HTERT RPE-1 (cell line): ENCODE results near the gene FBXO39.
"Not testable (repeated sequence)": the region's sequence is repeated elsewhere in the genome, so short reads cannot be mapped to it uniquely, and the experiment has no call there.

Experiments used
- in situ Hi-C: fragments of 300-500 bp; cut with MboI; formaldehyde crosslinking; loops from 4 replicates; pipeline ENCODE4 v1.14.3; 2020; ENCODE audit warnings: low sequenced_read_pairs

FBXO39 gene

DNA sequence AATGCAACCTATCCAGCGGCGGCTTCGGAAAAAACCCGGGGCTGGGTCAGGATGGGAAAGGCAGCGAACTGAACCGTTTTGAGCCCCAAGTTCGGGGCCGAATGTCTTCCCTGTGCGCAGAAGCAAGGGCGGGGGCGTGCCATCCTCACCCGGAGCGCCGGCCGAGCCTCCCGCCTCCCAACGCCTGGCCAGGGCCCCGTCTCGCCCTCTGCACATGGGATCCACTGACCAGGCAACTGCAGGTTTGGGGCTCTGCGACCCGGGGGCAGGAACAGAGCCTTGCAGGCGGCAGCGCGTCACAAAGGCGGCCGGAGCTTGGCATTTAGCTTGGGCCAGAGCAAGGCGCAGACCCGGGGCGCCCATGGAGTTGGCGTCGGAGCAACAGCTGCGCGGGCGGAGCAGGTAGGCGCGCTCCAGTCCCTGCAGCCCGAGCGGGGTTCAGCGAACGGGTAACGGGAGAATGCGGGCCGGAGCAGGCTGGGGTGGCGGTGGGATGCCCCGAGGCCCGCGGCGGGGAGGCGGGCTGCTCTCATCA lies at the start of gene FBXO39:
TSS of gene FBXO39 (plus strand) at position 345 of the 535 bp plus-strand sequence. CDS start 3,654 bp downstream, outside the sequence.
- in situ Hi-C loops = no loop called here

DNA sequence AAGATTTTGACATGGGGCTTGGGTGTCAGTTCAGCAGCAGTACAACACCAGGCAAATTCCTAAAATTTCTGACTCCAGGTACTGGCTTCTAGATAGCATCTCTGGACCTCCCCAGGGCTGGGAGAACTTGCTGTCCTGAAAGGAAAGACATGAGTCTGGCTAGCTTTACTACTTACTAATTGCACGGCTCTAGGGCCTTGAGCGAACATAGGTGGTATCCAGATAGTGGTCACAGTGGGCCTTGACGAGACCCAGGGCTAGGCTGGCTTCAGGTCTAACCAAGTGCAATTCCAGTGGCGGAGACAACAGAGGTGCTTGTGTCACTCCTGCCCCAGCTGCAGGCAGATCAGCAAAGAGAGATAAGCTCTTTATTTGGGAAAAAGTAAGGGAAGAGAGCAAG lies 46.5 kb upstream of the FBXO39 start:
- in situ Hi-C loops = no loop called here

DNA sequence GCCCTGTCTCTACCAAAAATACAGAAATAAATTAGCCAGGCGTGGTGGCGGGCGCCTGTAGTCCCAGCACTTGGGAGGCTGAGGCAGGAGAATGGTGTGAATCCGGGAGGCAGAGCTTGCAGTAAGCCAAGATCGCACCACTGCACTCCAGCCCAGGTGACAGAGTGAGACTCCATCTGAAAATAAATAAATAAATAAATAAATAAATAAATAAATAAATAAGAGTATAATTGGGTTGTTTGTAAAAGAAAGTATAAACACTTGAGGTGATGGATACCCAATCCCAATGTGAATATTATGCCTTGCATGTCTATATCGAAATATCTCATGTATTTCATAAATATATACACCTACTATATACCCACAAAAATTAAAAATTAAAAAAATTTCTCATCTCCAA lies 29.4 kb upstream of the FBXO39 start:
- in situ Hi-C loops = not testable (repeated sequence)

DNA sequence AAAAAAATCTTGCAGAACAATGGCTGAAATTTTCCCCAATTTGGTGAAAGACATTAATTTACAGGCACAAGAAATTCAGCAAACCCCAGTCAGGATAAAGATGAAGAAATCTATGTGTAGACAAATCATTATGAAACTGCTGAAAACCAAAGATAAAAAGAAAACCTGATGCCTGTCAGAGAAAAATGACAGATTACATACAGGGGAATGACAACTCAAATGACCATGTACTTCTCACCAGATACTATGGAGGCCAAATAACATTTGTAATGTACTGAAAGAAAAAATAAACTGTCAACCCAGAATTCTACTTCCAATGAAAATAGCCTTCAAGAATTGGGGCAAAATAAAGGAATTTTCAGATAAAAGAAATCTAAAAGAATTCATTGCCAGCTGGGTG lies 27.4 kb upstream of the FBXO39 start:
- in situ Hi-C loops = no loop called here

DNA sequence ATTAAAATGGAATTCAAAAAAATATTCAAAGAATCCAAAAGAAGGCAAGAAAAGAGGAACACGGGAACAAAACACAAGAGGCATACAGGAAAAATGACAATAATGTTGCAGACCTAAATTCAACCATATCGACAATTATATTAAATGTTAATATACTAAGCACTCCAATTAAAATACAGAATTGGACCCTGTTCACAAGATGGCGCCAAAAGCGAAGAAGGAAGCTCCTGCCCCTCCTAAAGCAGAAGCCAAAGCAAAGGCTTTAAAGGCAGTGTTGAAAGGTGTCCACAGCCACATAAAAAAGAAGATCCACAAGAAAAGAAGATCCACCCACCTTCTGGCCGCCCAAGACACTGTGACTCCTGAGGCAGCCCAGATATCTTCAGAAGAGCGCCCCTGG lies 26.5 kb upstream of the FBXO39 start:
- in situ Hi-C loops = no loop called here

DNA sequence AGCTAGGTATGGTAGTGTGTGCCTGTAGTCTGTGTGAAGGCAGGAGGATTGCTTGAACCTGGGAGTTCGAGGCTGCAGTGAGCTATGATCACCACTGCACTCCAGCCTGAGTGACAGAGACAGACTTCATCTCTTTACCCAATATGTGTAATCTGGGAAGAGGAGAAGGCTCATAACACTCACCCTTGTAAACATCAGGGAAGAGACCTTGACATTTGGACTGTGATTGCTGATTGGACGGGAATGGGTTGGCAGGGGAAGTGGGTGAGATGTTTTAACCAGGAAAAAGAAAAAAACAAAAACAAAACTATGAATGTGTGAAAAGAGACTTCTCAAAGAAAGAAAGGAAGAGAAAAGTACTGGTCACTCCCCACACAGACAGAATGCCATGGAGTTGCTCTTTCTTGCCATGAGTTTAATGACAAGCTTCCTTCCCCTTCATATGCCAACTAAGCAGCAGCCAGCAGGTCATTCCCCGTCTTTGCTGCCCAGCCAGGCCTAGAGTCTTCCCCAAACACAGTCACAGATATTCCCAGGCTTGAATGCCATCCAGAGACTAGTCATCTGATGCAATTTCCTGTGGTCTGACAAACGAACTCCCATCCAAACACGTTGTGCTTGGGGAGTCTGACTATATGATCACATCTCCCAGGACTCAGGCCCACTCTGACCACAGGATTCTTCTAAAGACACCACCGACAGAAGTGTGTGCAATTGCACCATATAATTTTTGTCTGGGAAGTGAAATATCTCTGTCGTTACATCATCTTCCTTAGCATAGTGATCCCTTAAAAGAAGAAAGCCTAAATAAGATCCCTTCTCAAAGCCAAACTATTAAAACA lies 23.7 kb upstream of the FBXO39 start:
- in situ Hi-C loops = no loop called here

DNA sequence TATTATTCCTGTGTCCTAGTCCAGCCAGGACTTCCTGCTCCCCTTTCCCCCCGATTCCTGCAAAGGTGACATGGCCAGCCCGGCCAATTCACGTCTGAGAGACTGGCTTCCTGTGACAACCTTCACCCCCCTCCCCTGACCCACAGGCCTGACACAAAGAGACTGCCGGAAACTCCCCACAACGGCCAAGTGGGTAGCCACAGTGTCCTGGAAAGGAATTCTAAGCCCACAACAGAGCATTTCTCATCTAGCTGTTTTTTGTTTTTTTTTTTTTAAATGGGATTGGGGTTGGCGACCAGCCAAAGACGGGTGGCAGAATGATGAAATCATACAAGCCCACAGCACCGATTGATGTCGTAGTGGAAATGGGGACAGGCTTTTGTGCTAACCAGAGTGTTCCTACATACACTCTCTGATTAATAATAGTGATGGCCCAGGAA lies 23.0 kb upstream of the FBXO39 start:
- in situ Hi-C loops = no loop called here

DNA sequence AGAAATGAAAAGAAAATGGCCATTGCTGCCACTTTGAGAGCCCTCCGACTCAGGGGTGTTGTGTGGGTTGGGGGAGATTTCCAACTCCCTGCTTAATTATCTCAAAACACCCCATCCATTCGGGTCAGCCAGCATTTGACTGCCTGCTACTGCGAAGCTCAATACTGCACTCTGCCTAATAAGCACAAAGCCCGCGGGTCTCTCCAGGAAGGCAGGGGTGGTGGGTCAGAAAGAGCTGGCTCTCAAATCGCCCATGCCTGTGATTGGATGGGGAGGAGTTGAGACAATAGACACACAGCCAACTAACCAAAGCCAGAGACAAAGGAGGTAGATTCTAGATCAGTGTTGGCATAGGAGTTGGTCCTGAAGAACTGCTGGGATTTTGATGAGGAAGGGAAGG lies 22.5 kb upstream of the FBXO39 start:
- in situ Hi-C loops = no loop called here

DNA sequence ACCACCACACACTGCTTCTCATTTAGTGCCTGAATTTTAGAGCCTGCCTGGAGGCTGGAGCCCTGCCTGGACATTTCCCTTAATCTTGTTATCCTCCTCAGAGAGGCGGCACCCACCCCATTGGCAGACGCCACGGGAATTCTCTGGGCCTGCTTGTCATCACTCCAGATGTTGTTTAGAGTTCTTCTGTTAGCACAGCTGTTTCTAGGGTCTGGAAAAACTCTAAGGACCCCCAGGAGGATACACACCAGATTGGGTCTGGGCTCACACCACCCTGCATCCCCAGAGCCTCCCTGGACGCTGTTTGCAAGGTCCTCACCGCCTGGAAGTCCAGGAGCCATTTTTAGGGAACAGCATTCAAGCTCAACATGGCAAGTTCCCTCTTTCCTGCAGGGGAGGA lies 20.7 kb upstream of the FBXO39 start:
- in situ Hi-C loops = no loop called here

DNA sequence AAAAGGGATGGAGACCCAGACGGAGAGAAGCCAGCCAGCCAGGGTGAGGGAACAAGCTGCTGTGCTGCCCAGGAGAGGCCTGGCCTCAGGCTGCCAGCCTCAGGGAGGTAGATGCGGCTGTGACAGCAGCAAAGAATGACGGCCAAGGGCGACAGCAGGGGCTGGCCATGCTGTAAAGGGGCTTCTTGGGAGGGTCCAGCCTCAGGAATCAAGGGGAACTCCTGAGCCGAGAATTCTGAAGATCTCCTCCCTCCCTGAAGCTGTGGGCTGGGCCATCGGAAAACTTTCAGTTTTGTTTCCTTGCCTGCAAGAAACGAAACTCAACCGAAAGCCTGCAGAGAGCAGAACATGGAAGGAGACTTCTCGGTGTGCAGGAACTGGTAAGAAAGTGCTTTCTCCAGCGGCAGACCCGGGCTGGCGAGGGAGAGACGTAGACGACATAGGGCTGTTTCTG lies 20.3 kb upstream of the FBXO39 start, which contains the start of gene XAF1:
TSS of gene XAF1 (plus strand) at position 316 of the 454 bp plus-strand sequence. CDS start at position 349, 33 bp downstream.
- in situ Hi-C loops = no loop called here

DNA sequence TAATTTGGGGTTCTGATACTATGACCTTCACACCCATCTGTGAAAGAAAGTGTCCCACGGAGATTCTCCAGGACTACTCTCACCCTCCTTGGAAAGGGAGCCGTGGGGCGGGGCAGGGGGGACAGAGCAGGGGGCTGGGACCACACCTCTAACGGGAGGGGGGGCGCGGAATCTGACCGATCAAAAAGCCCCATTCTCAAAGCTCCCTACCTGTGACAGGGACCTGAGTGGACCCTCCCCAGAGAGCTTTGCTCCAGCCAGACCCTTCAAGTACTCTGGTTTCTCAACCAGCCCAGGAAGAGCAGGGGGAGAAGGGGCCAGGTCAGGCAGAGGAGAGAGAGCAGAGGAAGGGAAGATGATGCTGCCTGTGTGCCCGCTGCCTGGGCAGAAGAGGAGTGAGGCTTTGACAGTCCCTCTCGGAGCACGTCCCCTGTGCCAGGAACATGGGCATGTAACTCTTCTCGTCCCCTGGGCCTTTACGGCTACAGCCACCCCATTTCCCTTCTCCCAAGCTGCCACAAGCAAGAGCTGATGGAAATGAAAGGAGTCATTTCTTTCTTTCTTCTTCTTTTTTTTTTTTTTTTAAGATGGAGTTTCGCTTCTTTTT lies 19.5 kb upstream of the FBXO39 start:
- in situ Hi-C loops = no loop called here

DNA sequence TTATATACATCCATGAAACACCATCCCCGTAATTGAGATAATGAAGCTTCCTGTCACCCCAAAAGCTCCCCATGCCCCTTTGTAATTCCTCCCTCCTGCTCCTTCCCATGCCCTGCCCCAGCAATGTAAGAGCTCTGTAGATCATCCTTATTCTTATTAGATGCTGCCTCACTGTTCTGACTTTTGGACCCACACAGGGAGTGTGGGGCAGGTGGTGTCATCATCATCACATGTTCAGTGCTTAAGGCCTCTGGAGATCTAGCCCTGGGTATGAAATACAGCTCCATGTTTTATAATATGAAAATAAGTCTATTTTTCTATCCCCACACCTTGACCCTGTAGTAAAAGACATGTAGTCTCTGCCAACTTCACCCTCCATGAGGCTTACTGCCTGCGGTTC lies 18.3 kb upstream of the FBXO39 start:
- in situ Hi-C loops = no loop called here

DNA sequence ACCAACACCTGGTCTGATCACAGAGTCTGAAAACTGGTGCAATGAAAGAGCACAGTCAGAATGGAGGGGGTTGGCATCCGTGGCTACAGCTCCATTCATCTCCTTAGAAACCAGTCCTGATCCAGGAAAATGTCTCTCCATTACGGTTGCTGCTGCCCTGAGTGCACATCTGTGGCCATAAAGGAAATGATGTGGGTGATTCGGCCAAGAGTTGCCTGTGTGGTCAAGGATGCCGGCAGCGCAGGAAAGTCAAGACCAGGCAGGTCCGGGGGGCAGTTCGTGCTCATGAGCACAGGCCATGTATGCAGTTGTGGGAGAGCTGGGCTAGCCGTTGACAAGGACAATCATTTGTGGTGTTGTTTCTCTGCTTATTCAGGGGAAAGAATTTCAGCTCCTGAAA lies 14.2 kb upstream of the FBXO39 start:
- in situ Hi-C loops = no loop called here

DNA sequence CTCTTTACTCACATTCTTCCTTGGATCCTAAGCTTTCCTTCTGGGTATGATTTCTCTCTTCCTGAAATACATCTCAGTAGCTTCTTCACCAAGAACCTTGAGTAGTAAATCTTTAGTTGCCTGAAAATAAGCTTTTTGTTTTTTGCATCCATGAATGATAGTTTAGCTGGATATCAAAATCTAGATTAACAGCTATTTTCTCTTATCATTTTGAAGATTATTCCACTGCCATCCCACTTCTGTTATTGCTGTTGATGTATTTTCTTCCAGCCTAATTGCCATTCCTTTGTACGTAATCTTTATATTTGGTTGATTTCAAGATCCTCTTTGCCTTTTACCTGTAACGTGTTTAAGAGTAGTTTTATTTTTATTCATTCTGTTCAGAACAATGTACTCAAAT lies 7.6 kb upstream of the FBXO39 start:
- in situ Hi-C loops = no loop called here

DNA sequence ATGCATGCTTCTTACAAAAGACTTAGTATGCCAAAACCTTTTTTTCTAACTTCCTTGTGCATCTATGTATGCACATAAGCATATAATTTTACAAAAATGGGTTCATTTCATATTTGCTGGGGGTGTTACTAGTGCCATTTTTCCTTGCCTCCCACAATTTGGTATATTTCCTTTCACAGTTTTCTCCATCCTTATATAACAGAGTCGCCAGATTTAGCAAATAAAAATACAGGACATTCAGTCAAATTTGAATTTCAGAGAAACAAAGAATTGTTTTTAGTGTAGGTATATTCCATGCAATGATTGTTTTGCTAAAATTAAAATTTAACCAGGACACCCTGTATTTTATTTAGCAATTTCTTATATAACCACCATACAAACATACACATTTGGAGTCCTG lies 4.0 kb upstream of the FBXO39 start:
- in situ Hi-C loops = no loop called here

DNA sequence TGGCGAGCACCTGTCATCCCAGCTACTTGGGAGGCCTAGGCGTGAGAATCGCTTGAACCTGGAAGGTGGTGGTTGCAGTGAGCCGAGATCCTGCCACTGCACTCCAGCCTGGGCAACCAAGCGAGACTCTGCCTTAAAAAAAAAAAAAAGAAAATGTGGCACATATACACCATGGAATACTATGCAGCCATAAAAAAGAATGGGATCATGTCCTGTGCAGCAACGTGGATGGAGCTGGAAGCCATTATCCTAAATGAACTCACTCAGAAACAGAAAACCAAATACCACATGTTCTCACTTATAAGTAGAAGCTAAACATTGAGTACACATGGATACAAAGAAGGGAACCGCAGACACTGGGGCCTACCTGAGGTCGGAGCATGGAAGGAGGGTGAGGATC lies 1.1 kb upstream of the FBXO39 start:
- in situ Hi-C loops = not testable (repeated sequence)

DNA sequence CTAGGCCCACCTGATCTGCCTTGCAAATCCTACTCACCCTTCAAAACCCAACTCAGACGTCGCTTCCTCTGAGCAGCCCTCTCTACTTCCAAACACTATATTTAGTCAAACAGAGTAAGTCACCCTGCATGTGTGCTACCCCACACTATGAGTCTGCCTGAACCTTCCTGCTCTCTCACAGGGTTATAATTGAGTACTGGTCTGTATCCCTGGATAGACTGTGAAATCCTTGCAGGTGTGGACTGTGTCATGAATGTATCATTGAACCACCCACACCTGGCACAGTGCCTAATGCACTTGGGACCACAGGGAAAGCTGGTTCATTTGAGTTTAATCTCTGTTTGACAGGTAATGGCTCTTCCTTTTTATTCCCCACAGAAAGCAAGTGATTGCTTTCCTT lies 3.4 kb downstream of the FBXO39 start:
- in situ Hi-C loops = no loop called here

DNA sequence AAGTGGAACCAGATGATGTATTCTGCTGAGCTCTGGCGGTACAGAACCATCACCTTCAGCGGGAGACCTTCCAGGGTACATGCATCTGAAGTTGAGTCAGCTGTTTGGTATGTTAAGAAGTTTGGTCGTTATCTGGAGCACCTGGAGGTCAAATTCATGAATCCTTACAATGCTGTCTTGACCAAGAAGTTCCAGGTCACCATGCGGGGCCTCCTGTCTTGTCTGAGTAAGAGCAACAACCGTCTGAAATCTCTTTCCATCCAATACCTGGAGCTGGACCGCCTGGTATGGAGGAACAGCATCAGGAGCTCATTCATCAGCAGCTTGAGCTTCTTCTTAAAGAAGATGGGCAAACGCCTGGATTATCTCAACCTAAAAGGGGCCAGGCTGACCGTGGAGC lies 4.0 kb downstream of the FBXO39 start:
- in situ Hi-C loops = no loop called here

DNA sequence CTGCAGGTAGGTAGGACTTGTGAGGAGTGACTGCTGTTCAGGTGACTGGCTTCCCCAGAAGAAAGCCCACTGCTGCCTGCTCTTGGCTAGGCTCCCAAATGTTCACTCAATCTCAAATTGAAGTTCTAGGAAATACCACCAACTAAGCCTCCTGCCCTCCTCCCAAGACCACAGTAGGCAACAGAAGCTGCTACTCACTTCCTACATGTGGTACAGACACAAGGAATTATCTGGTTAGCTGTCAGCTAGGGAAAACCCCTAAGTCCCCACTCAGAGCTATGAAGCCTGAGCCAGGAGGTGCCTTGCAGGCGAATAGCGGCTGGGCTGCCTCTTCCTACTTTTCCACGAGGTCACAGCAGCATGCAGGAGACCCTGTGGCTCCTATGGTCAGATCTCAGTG lies 4.9 kb downstream of the FBXO39 start:
- in situ Hi-C loops = no loop called here

DNA sequence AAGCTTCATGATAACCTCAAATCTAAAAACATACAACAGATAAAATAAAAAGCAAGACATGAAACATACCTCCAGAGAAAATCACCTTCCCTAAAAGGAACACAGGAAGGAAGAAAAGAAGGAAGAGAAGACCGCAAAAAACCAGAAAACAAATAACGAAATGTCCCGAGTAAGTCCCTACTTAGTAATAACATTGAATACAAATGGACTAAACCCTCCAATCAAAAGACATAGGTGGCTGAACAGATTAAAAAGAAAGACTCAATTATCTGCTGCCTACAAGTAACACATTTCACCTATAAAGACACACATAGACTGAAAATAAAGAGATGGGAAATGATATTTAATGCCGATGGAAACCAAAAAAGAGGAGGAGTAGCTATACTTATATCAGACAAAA lies 6.2 kb downstream of the FBXO39 start:
- in situ Hi-C loops = no loop called here

DNA sequence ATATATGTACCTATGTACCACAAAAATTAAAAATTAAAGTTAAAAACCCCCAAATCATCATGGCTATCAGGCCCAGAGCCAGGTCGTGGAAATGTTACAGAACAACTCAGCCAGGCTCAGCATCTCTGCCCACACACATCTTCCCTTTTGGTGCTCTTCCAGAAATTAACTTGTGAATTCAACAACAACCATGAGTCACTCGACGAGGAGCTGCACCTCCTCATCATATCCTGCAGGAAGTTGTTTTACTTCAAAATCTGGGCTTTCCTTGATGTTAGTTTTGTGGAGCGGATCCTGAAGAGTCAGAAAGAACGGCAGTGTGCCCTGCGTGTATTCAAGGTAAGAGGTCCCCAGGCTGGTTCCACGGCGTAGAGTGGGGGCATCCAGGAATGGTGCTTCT lies 10.6 kb downstream of the FBXO39 start:
- in situ Hi-C loops = no loop called here

DNA sequence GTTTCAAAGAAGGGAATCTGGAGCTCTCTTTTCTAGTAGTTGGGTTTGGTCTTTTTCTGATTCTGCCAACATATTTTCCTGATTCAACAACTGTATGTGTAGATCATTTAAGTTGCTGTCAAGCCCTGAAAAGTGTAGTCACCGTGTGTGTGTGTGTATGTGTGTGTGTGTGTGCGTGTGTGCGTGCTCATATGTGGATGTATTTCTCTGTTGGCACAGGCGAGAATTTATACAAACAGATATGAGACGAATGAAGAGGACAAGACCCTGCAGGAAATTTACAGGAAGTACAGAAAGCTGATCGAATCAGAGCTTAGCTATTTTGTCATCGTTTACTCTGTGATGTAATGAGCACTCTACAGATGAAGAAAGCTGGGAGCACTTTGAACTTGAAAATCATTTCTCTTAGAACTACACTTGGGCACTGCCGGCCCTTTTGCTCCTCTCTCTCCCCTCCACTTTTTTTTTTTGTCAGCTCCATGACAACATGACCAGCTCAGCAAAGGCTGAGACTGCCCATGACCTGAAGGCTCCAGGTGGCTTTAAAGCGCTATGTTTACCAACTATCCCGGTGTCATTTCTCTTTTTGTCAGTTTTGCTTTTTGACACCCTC lies 11.2 kb downstream of the FBXO39 start:
- in situ Hi-C loops = no loop called here
